SK-N-SH (cell line): ENCODE results near the gene RAD17. TPM values are rescaled to one million over a fixed set of nuclear protein-coding genes. Genes with fewer than 3 reads are reported as not detected.
"Not testable (repeated sequence)": the region's sequence is repeated elsewhere in the genome, so short reads cannot be mapped to it uniquely, and the experiment has no call there.

Source experiments
- CTCF ChIA-PET: fragments of 300-600, 350-600 bp; formaldehyde crosslinking; extraction: SDS; loops from one replicate; lab custom pipeline; 2021; lab: Yijun Ruan, JAX
- POLR2A ChIA-PET: fragments of 350-600 bp; sonication (Branson Sonifier 250); formaldehyde crosslinking; extraction: SDS; loops from one replicate; lab custom pipeline; 2020; ENCODE audit warnings: antibody characterized with exemption, inconsistent platforms; lab: Yijun Ruan, JAX
- DNase-seq: peaks from one replicate; pipeline ENCODE4 v3.0.0; 2012
- H2AFZ ChIP-seq: fragments of 200-600 bp; sonication (generic); 2 replicates; pipeline ENCODE4 v1.8.1; 2016; ENCODE audit warnings: antibody characterized with exemption, mild to moderate bottlenecking, low read depth
- H3F3A ChIP-seq: fragments of 200-600 bp; sonication (generic); replicated peaks from 2 replicates; pipeline ENCODE3; 2016; ENCODE audit warnings: antibody characterized with exemption, mild to moderate bottlenecking; ENCODE audit not compliant: insufficient read depth
- H3K27ac ChIP-seq, 2 experiments: fragments of 200-500 bp in 1 of 2; fragments of 200-600 bp in 1 of 2; sonication (Bioruptor generic) in 1 of 2; sonication (generic), shearing (Covaris generic) in 1 of 2; 2 replicates each; pipeline versions ENCODE4 v1.5.1 to v1.6.1; 2014 to 2016; ENCODE audit warnings: low read depth in 2 of 2, inconsistent platforms in 1 of 2, low read length in 1 of 2, mild to moderate bottlenecking in 1 of 2, mixed read lengths in 1 of 2
- H3K27me3 ChIP-seq: fragments of 200-600 bp; sonication (generic), shearing (Covaris generic); 2 replicates; pipeline ENCODE4 v1.6.1; 2016; ENCODE audit warnings: mixed run types; ENCODE audit not compliant: insufficient read depth
- H3K36me3 ChIP-seq, 2 experiments: fragments of 200-500 bp in 1 of 2; fragments of 200-600 bp in 1 of 2; sonication (Bioruptor generic) in 1 of 2; sonication (generic) in 1 of 2; replicated peaks in 1 of 2; 2 replicates each; pipeline versions ENCODE3 to v1.5.1; 2014 to 2016; ENCODE audit warnings: low read length in 1 of 2, mild to moderate bottlenecking in 1 of 2; ENCODE audit not compliant: insufficient read depth in 2 of 2, control insufficient read depth in 1 of 2
- H3K4me1 ChIP-seq, 2 experiments: fragments of 200-500 bp in 1 of 2; fragments of 200-600 bp in 1 of 2; sonication (Bioruptor generic) in 1 of 2; sonication (generic), shearing (Covaris generic) in 1 of 2; 2 replicates each; pipeline versions ENCODE4 v1.5.1 to v1.6.1; 2014 to 2016; ENCODE audit warnings: low read depth in 1 of 2, low read length in 1 of 2, mixed run types in 1 of 2; ENCODE audit not compliant: insufficient read depth in 2 of 2, control insufficient read depth in 1 of 2
- H3K4me2 ChIP-seq: fragments of 200-600 bp; sonication (generic), shearing (Covaris generic); 2 replicates; pipeline ENCODE4 v1.6.1; 2017; ENCODE audit warnings: mixed run types
- H3K4me3 ChIP-seq, 2 experiments: fragments of 200-500 bp in 1 of 2; fragments of 200-600 bp in 1 of 2; sonication (Bioruptor generic) in 1 of 2; sonication (generic), shearing (Covaris generic) in 1 of 2; 2 replicates each; pipeline versions ENCODE4 v1.5.1 to v1.8.1; 2014 to 2016; ENCODE audit warnings: low read depth in 2 of 2, inconsistent platforms in 1 of 2, low read length in 1 of 2, mild to moderate bottlenecking in 1 of 2, mixed read lengths in 1 of 2, moderate library complexity in 1 of 2
- H3K79me2 ChIP-seq: fragments of 200-600 bp; sonication (generic); 2 replicates; pipeline ENCODE4 v1.8.1; 2017; ENCODE audit warnings: mild to moderate bottlenecking; ENCODE audit not compliant: insufficient read depth
- H3K9ac ChIP-seq: fragments of 200-600 bp; sonication (generic); 2 replicates; pipeline ENCODE4 v1.6.1; 2017; ENCODE audit warnings: mixed run types
- H3K9me2 ChIP-seq: fragments of 200-600 bp; sonication (generic); 2 replicates; pipeline ENCODE4 v1.6.1; 2017; ENCODE audit warnings: mixed run types
- H3K9me3 ChIP-seq: fragments of 200-600 bp; sonication (generic); 2 replicates; pipeline ENCODE4 v1.6.1; 2017; ENCODE audit warnings: mixed run types, mild to moderate bottlenecking, moderate library complexity
- H4K20me1 ChIP-seq: fragments of 200-600 bp; sonication (generic); 2 replicates; pipeline ENCODE4 v1.6.1; 2017; ENCODE audit warnings: mild to moderate bottlenecking, mixed run types; ENCODE audit not compliant: insufficient read depth
- EP300 ChIP-seq, 2 experiments: IDR thresholded peaks; 2 replicates each; pipeline versions ENCODE4 v1.4.0 to v1.6.1; 2012; ENCODE audit warnings: borderline replicate concordance in 1 of 2, low read depth in 1 of 2, low read length in 1 of 2
- FOSL2 ChIP-seq: IDR thresholded peaks from 2 replicates; pipeline ENCODE4 v1.4.0; 2012; ENCODE audit warnings: low read depth, mild to moderate bottlenecking, moderate library complexity, borderline replicate concordance
- GATA2 ChIP-seq: sonication (generic); formaldehyde crosslinking; IDR thresholded peaks from 2 replicates; pipeline ENCODE4 v1.5.0; 2020; ENCODE audit warnings: mild to moderate bottlenecking, missing genetic modification reagents
- JUND ChIP-seq: IDR thresholded peaks from 2 replicates; pipeline ENCODE4 v1.4.0; 2012
- MAX ChIP-seq: IDR thresholded peaks from 2 replicates; pipeline ENCODE4 v1.4.0; 2012; ENCODE audit warnings: low read depth
- MEF2A ChIP-seq: IDR thresholded peaks from 2 replicates; pipeline ENCODE4 v1.4.0; 2012; ENCODE audit warnings: low read depth, borderline replicate concordance
- POLR2AphosphoS5 ChIP-seq: IDR thresholded peaks from 2 replicates; pipeline ENCODE4 v1.6.1; 2012; ENCODE audit warnings: low read depth, low read length
- SMC3 ChIP-seq: IDR thresholded peaks from 2 replicates; pipeline ENCODE4 v1.6.1; 2012; ENCODE audit warnings: low read depth, low read length, improper control_type of control experiment
- WGBS: methylation state at CpG from one replicate; pipeline ENCODE4 v1.1.6; 2017; ENCODE audit warnings: low lambda C conversion rate; 5-methylcytosine and 5-hydroxymethylcytosine counted together
- polyA plus RNA-seq, 3 experiments: library from polyadenylated mRNA; depleted of rRNA; stranded (reverse); fragments of >200 nt; gene quantifications; 2 replicates each; pipeline ENCODE4 v1.2.3, GENCODE V29; 2012

The RAD17 gene
- polyA plus RNA-seq, 1 of the 3 experiments (the other 2 are of a cell fraction) = 16.9 TPM

GRCh38 chr5:69329905-69330489, 39.6 kb upstream of the RAD17 start:
- ChIA-PET CTCF (no interaction called here), POLR2A (no interaction called here)
- Histone ChIP-seq H3K4me3 (no peak overlapping the region), H3K36me3 (no peaks in the 10 kb centered on the region), H3F3A (peaks cover 10% of the 10 kb centered on the region), H3K9ac (no peak overlapping the region), H2AFZ (no peak overlapping the region), H3K27ac (no peak overlapping the region), H4K20me1 (no peaks in the 10 kb centered on the region), H3K79me2 (no peaks in the 10 kb centered on the region; the same call in 1 of the 2 replicates), H3K9me2 (no peaks in the 10 kb centered on the region), H3K4me2 (no peak overlapping the region), H3K4me1 (peaks cover 0 to 4% of the 10 kb centered on the region in 2 experiments; a peak in 1 of 4 replicates), H3K9me3 (no peaks in the 10 kb centered on the region), H3K27me3 (no peaks in the 10 kb centered on the region)
- WGBS = 93% methylated on average over 9 of the region's 9 CpGs
- no peak for DNase-seq
- TF ChIP-seq JUND (no peak), SMC3 (no peak), POLR2AphosphoS5 (no peak)

- POLR2A ChIA-PET = interaction anchor here (1.0 to 1.1 kb wide), 2 partner anchors 36 to 42 kb away, joined by 3 to 5 read pairs; no protein-coding TSS in a partner anchor
- Histone ChIP-seq H3K4me2 (peak overlapping the region; percentile 85), H3K27me3 (no peaks in the 10 kb centered on the region), H3K27ac (no peak overlapping the region), H3K9me2 (no peaks in the 10 kb centered on the region), H3K4me1 (peaks cover 0 to 4% of the 10 kb centered on the region in 2 experiments; a peak in 1 of 4 replicates), H3F3A (peaks cover 6% of the 10 kb centered on the region), H3K4me3 (peak overlapping the region; percentile 69 to 70), H3K79me2 (no peaks in the 10 kb centered on the region; the same call in 1 of the 2 replicates), H2AFZ (peak overlapping the region; percentile 90), H3K36me3 (no peaks in the 10 kb centered on the region), H4K20me1 (no peaks in the 10 kb centered on the region), H3K9me3 (no peaks in the 10 kb centered on the region), H3K9ac (peak overlapping the region; percentile 42)
- no peak for DNase-seq
- 76% methylated on average over 11 of the region's 11 CpGs for WGBS
- CTCF ChIA-PET = interaction anchor here (1.2 to 1.4 kb wide), 2 partner anchors 238 to 308 kb away, joined by 7 to 8 read pairs; partner anchors contain the start of gene SLC30A5
- TF ChIP-seq FOSL2 (no peak), EP300 (IDR thresholded peaks at IDR 0.05; ENCODE audit: borderline replicate concordance in 1 of 2, low read depth in 1 of 2, low read length in 1 of 2) (no peak), SMC3 (no peak), MAX (no peak), POLR2AphosphoS5 (no peak), MEF2A (no peak), GATA2 (CRISPR knock-in tag) (no peak)
These were observed 37.8 kb upstream of the RAD17 start for GRCh38 chr5:69331528-69332445.

GRCh38 chr5:69333668-69334315, 35.8 kb upstream of the RAD17 start:
- H2AFZ ChIP-seq = peak overlapping the region; percentile 91; the same call in 1 of the 2 replicates
- H3K4me3 ChIP-seq, H3K9me2 ChIP-seq, H3K4me1 ChIP-seq, H3K9ac ChIP-seq, H3F3A ChIP-seq, DNase-seq, H4K20me1 ChIP-seq, H3K4me2 ChIP-seq, H3K36me3 ChIP-seq, H3K27me3 ChIP-seq, H3K79me2 ChIP-seq, H3K9me3 ChIP-seq, H3K27ac ChIP-seq: not testable (repeated sequence)
- ChIA-PET CTCF (interaction anchor here (0.8 to 3.0 kb wide), 19 partner anchors 9 to 307 kb away, joined by 3 to 22 read pairs (median 6); partner anchors contain the start of gene SLC30A5), POLR2A (interaction anchor here (1.4 kb wide), 1 partner anchor 144 kb away, joined by 3 read pairs; no protein-coding TSS in a partner anchor)
- 98% methylated on average over 17 of the region's 25 CpGs for WGBS
